GM23248 (cell line): ENCODE measurements around the gene PLAC1. TPM values are rescaled to one million over a fixed set of nuclear protein-coding genes. Genes with fewer than 3 reads are reported as not detected.

Experiments
- DNase-seq: peaks from one replicate; pipeline ENCODE4 v3.0.0-alpha.2; 2015
- H2AFZ ChIP-seq: fragments of 200-600 bp; sonication (generic); 2 replicates; pipeline ENCODE4 v1.6.1; 2016; ENCODE audit warnings: antibody characterized with exemption
- H3F3A ChIP-seq: fragments of 200-600 bp; sonication (generic); 2 replicates; pipeline ENCODE4 v1.6.1; 2016; ENCODE audit warnings: mild to moderate bottlenecking, antibody characterized with exemption, mixed run types; ENCODE audit not compliant: insufficient read depth
- H3K27ac ChIP-seq: fragments of 200-600 bp; sonication (generic); 2 replicates; pipeline ENCODE4 v1.5.1; 2016; ENCODE audit warnings: mild to moderate bottlenecking
- H3K27me3 ChIP-seq: fragments of 200-600 bp; sonication (generic); replicated peaks from 2 replicates; pipeline ENCODE4 v1.6.1; 2016; ENCODE audit warnings: mild to moderate bottlenecking; ENCODE audit not compliant: insufficient read depth
- H3K36me3 ChIP-seq: fragments of 200-600 bp; sonication (generic); 2 replicates; pipeline ENCODE4 v1.6.1; 2016; ENCODE audit warnings: low read depth, mild to moderate bottlenecking
- H3K4me1 ChIP-seq: fragments of 200-600 bp; sonication (generic); 2 replicates; pipeline ENCODE4 v1.6.1; 2016; ENCODE audit warnings: mild to moderate bottlenecking; ENCODE audit not compliant: insufficient read depth
- H3K4me2 ChIP-seq: fragments of 200-600 bp; sonication (generic); one replicate; pipeline ENCODE4 v1.6.1; 2016; ENCODE audit warnings: mild to moderate bottlenecking; ENCODE audit not compliant: unreplicated experiment
- H3K4me3 ChIP-seq: fragments of 200-600 bp; sonication (generic); 2 replicates; pipeline ENCODE4 v1.5.1; 2016; ENCODE audit warnings: mild to moderate bottlenecking
- H3K79me2 ChIP-seq: fragments of 200-600 bp; sonication (generic); 2 replicates; pipeline ENCODE4 v1.6.1; 2016; ENCODE audit warnings: mild to moderate bottlenecking; ENCODE audit not compliant: insufficient read depth
- H3K9ac ChIP-seq: fragments of 200-600 bp; sonication (generic); 2 replicates; pipeline ENCODE4 v1.6.1; 2016; ENCODE audit warnings: mild to moderate bottlenecking
- H3K9me2 ChIP-seq: fragments of 200-600 bp; sonication (generic); 2 replicates; pipeline ENCODE4 v1.6.1; 2016; ENCODE audit warnings: mixed run types, mild to moderate bottlenecking, moderate library complexity; ENCODE audit not compliant: insufficient read depth
- H3K9me3 ChIP-seq: fragments of 200-600 bp; sonication (generic); one replicate; pipeline ENCODE4 v1.6.1; 2017; ENCODE audit warnings: low read depth
- H4K20me1 ChIP-seq: fragments of 200-600 bp; sonication (generic); 2 replicates; pipeline ENCODE4 v1.6.0; 2016; ENCODE audit not compliant: insufficient read depth
- EZH2 ChIP-seq: fragments of 200-600 bp; sonication (generic); IDR thresholded peaks from 2 replicates; pipeline ENCODE4 v1.6.1; 2018; ENCODE audit warnings: antibody characterized with exemption, mild to moderate bottlenecking; ENCODE audit not compliant: insufficient read depth, poor library complexity, severe bottlenecking
- EZH2phosphoT487 ChIP-seq: fragments of 200-600 bp; sonication (generic); IDR thresholded peaks from 2 replicates; pipeline ENCODE4 v1.6.1; 2018; ENCODE audit warnings: antibody characterized with exemption, moderate library complexity, mild to moderate bottlenecking, low read depth; ENCODE audit not compliant: insufficient read depth
- WGBS, 2 experiments: methylation state at CpG; one replicate each; pipeline ENCODE4 v1.1.6; 2015 to 2017; ENCODE audit warnings: low lambda C conversion rate in 2 of 2, low coverage in 1 of 2; ENCODE audit errors: missing lambda C conversion rate in 2 of 2; 5-methylcytosine and 5-hydroxymethylcytosine counted together
- in situ Hi-C: fragments of 300-500 bp; cut with MboI; formaldehyde crosslinking; loops from 2 replicates; pipeline ENCODE4 v1.15.0; 2020
- polyA plus RNA-seq: library from polyadenylated mRNA; unstranded; fragments of >200 nt; fragmentation: Nextera tagmentation; extraction: Ambion mirVana; gene quantifications from 2 replicates; pipeline ENCODE4 v1.2.1, GENCODE V29; 2016
- total RNA-seq: library from RNA; depleted of rRNA; stranded (reverse); fragments of >200 nt; shearing (Covaris generic); gene quantifications from 2 replicates; pipeline ENCODE4 v1.2.3, GENCODE V29; 2014

PLAC1 gene
- total and polyA plus RNA-seq, 2 experiments from 2014 or later: not detected

DNA sequence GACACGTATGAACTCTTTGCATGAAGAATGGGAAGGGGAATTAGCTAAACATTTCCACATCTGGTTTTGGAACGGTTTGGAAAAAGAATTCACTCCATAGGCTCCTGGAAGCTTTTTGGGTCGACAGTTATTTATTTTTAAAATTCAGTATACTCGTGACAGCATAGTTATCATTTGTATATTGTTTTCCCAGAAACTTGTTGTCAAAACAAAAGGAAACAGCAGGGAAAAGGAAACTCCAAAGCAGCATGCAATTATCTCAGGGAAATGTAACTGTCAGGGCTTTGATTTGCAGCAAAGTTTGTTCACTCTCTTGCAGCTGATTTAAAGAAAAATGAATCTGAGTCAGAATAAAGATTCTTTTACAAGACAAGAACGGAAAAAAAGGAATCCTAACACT lies 86.5 kb downstream of the PLAC1 start:
- Histone ChIP-seq H3K27ac (no peak overlapping the region), H3K36me3 (no peaks in the 10 kb centered on the region), H3F3A (no peaks in the 10 kb centered on the region), H3K79me2 (no peaks in the 10 kb centered on the region), H3K27me3 (no peaks in the 10 kb centered on the region), H3K4me2 (peak overlapping the region; percentile 35), H3K4me3 (no peak overlapping the region), H3K9me3 (no peaks in the 10 kb centered on the region), H4K20me1 (no peaks in the 10 kb centered on the region), H3K4me1 (no peaks in the 10 kb centered on the region), H2AFZ (peak overlapping the region; percentile 69), H3K9ac (no peak overlapping the region), H3K9me2 (no peaks in the 10 kb centered on the region)
- TF ChIP-seq EZH2phosphoT487 (no peak), EZH2 (no peak)
- DNase-seq: no peak
- WGBS, 2 experiments: 6 to 10% methylated on average over 4 to 5 of the region's 5 CpGs
- in situ Hi-C loops: no loop called here

GRCh38 chrX:134570899-134571298 lies 87.4 kb downstream of the PLAC1 start:
- H3K4me3 ChIP-seq: no peak overlapping the region
- H3K27ac ChIP-seq: no peak overlapping the region
- 83 to 93% methylated on average over 2 of the region's 2 CpGs for WGBS, 2 experiments
- TF ChIP-seq EZH2phosphoT487: no peak
- no peak for TF ChIP-seq EZH2
- no peaks in the 10 kb centered on the region for H3K9me2 ChIP-seq
- H3K27me3 ChIP-seq: no peaks in the 10 kb centered on the region
- in situ Hi-C loops: no loop called here
- no peaks in the 10 kb centered on the region for H3K9me3 ChIP-seq
- no peaks in the 10 kb centered on the region for H3K4me1 ChIP-seq
- H3K36me3 ChIP-seq: no peaks in the 10 kb centered on the region
- DNase-seq: no peak
- no peaks in the 10 kb centered on the region for H4K20me1 ChIP-seq
- no peak overlapping the region for H3K4me2 ChIP-seq
- no peaks in the 10 kb centered on the region for H3K79me2 ChIP-seq
- no peak overlapping the region for H3K9ac ChIP-seq
- no peak overlapping the region for H2AFZ ChIP-seq
- H3F3A ChIP-seq: no peaks in the 10 kb centered on the region

DNA sequence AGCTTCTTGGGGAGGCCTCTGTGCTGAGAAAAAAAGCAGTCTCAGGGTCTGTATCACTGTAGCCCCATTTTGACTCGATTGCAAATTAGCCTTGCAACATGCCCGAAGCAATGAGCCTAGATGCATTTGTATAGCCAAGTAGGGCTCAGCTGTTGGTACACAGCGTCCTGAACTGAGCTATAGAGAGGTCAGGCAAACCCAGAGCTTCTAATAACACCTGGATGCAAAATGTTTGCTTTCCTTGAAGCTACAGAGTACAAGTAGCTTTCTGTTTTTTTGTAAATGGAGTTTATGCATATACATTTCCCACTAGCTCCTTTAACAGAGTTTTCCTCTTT lies 87.8 kb downstream of the PLAC1 start:
- no peak overlapping the region for H3K4me3 ChIP-seq
- in situ Hi-C loops: no loop called here
- H3K9me2 ChIP-seq: no peaks in the 10 kb centered on the region
- no peaks in the 10 kb centered on the region for H3K79me2 ChIP-seq
- H2AFZ ChIP-seq: no peak overlapping the region
- TF ChIP-seq EZH2 (no peak), EZH2phosphoT487 (no peak)
- no peaks in the 10 kb centered on the region for H3K9me3 ChIP-seq
- H3F3A ChIP-seq: no peaks in the 10 kb centered on the region
- DNase-seq: no peak
- no peak overlapping the region for H3K27ac ChIP-seq
- 96 to 98% methylated on average over 3 of the region's 3 CpGs for WGBS, 2 experiments
- H3K9ac ChIP-seq: no peak overlapping the region
- no peaks in the 10 kb centered on the region for H3K4me1 ChIP-seq
- no peaks in the 10 kb centered on the region for H3K36me3 ChIP-seq
- H4K20me1 ChIP-seq: no peaks in the 10 kb centered on the region
- H3K4me2 ChIP-seq: no peak overlapping the region
- no peaks in the 10 kb centered on the region for H3K27me3 ChIP-seq

GRCh38 chrX:134569306-134569705 lies 89.0 kb downstream of the PLAC1 start:
- in situ Hi-C loops: no loop called here
- Histone ChIP-seq H2AFZ (no peak overlapping the region), H3K4me1 (no peaks in the 10 kb centered on the region), H3K9ac (no peak overlapping the region), H3K4me2 (no peak overlapping the region), H3K27me3 (no peaks in the 10 kb centered on the region), H3F3A (no peaks in the 10 kb centered on the region), H3K9me3 (no peaks in the 10 kb centered on the region), H3K36me3 (no peaks in the 10 kb centered on the region), H3K79me2 (no peaks in the 10 kb centered on the region), H3K4me3 (no peak overlapping the region), H3K9me2 (no peaks in the 10 kb centered on the region), H4K20me1 (no peaks in the 10 kb centered on the region), H3K27ac (no peak overlapping the region)
- TF ChIP-seq EZH2: no peak
- TF ChIP-seq EZH2phosphoT487: no peak
- DNase-seq: no peak
- WGBS, 2 experiments: 39 to 60% methylated on average over 2 to 3 of the region's 3 CpGs
